ENCODE measurements around the gene NOTCH1. TPM values are rescaled to one million over a fixed set of nuclear protein-coding genes. Genes with fewer than 3 reads are reported as not detected.

NOTCH1 gene
- total RNA-seq, 1 experiment from 2014 or later, result 17.7 TPM

- intact Hi-C loops (cut with micrococcal nuclease; ENCODE audit: unreplicated experiment), result no loop called here
- TF ChIP-seq, protein P1, sequence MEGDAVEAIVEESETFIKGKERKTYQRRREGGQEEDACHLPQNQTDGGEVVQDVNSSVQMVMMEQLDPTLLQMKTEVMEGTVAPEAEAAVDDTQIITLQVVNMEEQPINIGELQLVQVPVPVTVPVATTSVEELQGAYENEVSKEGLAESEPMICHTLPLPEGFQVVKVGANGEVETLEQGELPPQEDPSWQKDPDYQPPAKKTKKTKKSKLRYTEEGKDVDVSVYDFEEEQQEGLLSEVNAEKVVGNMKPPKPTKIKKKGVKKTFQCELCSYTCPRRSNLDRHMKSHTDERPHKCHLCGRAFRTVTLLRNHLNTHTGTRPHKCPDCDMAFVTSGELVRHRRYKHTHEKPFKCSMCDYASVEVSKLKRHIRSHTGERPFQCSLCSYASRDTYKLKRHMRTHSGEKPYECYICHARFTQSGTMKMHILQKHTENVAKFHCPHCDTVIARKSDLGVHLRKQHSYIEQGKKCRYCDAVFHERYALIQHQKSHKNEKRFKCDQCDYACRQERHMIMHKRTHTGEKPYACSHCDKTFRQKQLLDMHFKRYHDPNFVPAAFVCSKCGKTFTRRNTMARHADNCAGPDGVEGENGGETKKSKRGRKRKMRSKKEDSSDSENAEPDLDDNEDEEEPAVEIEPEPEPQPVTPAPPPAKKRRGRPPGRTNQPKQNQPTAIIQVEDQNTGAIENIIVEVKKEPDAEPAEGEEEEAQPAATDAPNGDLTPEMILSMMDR (IDR thresholded peaks at IDR 0.05; ENCODE audit: unreplicated experiment), result no peak
- Mint-ChIP-seq H3K4me3 (ENCODE audit: low read depth, unreplicated experiment) (no peak overlapping the region), H3K9me3 (ENCODE audit: low read depth, unreplicated experiment) (no peaks in the 10 kb centered on the region), H3K4me1 (ENCODE audit: low read depth, unreplicated experiment) (no peaks in the 10 kb centered on the region), H3K27me3 (ENCODE audit: unreplicated experiment) (peaks cover 60% of the 10 kb centered on the region), H3K36me3 (ENCODE audit: insufficient read depth, unreplicated experiment) (no peaks in the 10 kb centered on the region), H3K27ac (ENCODE audit: unreplicated experiment) (no peak overlapping the region)
- DNase-seq, result no peak
- BruUV-seq (replicated peaks), result no TSS peak
- CTCF ChIA-PET, result no interaction called here
Measured at GRCh38 chr9:136590821-136591752, 45.2 kb upstream of the NOTCH1 start.

DNA sequence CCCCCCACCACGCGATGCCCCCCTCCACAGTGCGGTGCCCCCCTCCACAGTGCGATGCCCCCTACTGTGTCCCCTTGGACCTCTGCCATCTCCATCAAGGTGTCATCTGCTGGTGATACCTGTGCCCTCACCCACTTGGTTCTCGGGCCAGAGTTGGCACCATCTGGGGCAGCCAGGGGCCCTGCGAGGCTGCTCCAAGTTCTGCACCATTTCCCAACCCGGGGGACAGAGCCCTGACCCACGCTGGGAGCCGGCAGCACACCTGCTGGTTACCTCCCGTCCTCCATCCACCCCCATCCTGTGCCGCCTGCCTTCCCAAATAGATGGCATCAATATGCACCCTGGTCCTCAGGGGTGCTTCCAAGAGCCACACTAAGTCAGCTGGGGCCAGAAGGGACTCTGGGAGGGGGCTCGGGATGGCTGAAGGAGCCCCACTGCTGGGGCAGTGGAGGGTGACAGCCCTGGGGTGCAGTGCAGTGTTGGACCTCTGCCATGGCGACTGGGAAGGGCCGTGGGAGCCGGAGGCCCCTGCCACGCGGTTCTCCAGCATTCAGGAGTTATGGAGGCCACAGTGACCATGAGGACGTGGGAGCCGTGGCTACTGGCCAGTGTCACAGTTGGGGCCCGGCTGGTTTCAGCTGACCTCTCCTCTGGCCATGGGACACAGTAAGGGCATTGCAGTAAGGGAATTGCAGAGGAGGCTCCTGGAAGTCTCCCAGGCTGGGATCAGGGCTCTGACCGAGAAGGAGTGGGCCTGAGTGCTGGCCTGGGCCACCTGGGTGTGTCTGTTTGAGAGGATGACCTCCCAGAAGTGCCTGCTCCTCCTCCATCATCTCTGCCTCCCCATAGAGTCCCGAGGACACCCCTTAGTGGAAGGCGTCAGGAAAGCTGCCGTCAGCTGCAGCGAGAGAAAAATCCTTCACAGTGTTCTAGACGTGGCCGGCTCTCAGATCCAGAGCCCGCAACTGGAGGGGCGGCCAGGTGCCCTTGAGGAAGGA lies 44.2 kb upstream of the NOTCH1 start:
- no TSS peak for BruUV-seq (replicated peaks)
- no peak overlapping the region for H3K4me3 Mint-ChIP-seq (ENCODE audit: low read depth, unreplicated experiment)
- no peak overlapping the region for H3K27ac Mint-ChIP-seq (ENCODE audit: unreplicated experiment)
- no peak for DNase-seq
- no peaks in the 10 kb centered on the region for H3K4me1 Mint-ChIP-seq (ENCODE audit: low read depth, unreplicated experiment)
- TF ChIP-seq, protein P1 (IDR thresholded peaks at IDR 0.05; ENCODE audit: unreplicated experiment), result no peak
- CTCF ChIA-PET, result no interaction called here
- peaks cover 56% of the 10 kb centered on the region for H3K27me3 Mint-ChIP-seq (ENCODE audit: unreplicated experiment)
- H3K9me3 Mint-ChIP-seq (ENCODE audit: low read depth, unreplicated experiment), result no peaks in the 10 kb centered on the region
- intact Hi-C loops (cut with micrococcal nuclease; ENCODE audit: unreplicated experiment), result no loop called here
- no peaks in the 10 kb centered on the region for H3K36me3 Mint-ChIP-seq (ENCODE audit: insufficient read depth, unreplicated experiment)

GRCh38 chr9:136588663-136589464 lies 43.0 kb upstream of the NOTCH1 start:
- Mint-ChIP-seq H3K4me3 (ENCODE audit: low read depth, unreplicated experiment) (no peak overlapping the region), H3K27ac (ENCODE audit: unreplicated experiment) (no peak overlapping the region), H3K27me3 (ENCODE audit: unreplicated experiment) (peaks cover 44% of the 10 kb centered on the region), H3K9me3 (ENCODE audit: low read depth, unreplicated experiment) (no peaks in the 10 kb centered on the region), H3K36me3 (ENCODE audit: insufficient read depth, unreplicated experiment) (no peaks in the 10 kb centered on the region), H3K4me1 (ENCODE audit: low read depth, unreplicated experiment) (no peaks in the 10 kb centered on the region)
- no peak for DNase-seq
- BruUV-seq (replicated peaks), result no TSS peak
- CTCF ChIA-PET, result no interaction called here
- intact Hi-C loops (cut with micrococcal nuclease; ENCODE audit: unreplicated experiment), result no loop called here
- TF ChIP-seq, protein P1 (IDR thresholded peaks at IDR 0.05; ENCODE audit: unreplicated experiment), result no peak
